GM13977 (cell line): ENCODE data around the gene PBX1.
A peak's percentile ranks its signal among the peaks of the same experiment; 100 is the strongest.

Experiments
- DNase-seq: peaks from one replicate; pipeline ENCODE4 v3.0.0; 2012; ENCODE audit warnings: low spot score
- in situ Hi-C: fragments of 300-500 bp; cut with MboI; formaldehyde crosslinking; loops from one replicate; pipeline ENCODE4 v1.12.0; 2022; ENCODE audit warnings: low sequenced_read_pairs, low pct_unique_long_range_greater_than_20kb, mixed read lengths, inconsistent platforms; ENCODE audit not compliant: unreplicated experiment
- TF ChIP-seq, protein P1 (sequence below): IDR thresholded peaks from 2 replicates; pipeline ENCODE4 v1.5.1; 2012; ENCODE audit warnings: mild to moderate bottlenecking, control low read depth; ENCODE audit not compliant: insufficient read depth; ENCODE audit errors: extremely low read depth, missing control alignments

The PBX1 gene

DNA sequence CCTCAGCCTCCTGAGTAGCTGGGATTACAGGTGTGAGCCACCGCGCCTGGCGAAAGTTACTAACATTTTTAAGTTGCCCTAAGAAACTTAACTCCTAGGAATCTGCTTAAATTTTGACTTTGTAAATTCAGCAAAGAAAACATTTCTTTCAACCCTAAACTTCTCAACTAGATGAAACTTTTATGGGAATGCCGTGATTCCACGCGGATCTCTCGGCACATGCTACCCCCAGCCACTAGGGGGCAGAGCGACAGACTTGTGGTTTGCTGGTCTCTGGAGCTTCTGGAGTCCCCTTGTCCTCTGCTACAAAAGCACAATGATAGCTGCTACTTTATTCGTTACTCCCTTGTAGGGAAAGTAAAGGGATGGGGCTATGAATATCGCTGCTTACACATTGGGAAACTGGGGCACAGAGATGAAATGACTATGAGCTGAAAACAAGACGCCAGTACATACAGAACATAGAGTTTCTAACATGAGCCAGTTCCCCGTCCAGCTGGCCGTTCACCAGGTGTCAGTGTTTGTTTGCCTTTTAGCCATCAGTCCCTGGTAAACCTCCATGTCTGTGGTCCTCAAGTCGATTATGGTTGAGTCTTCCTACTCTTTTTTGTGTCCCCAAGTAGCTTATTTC is 114.7 kb downstream of the PBX1 start:
- TF ChIP-seq, protein P1, sequence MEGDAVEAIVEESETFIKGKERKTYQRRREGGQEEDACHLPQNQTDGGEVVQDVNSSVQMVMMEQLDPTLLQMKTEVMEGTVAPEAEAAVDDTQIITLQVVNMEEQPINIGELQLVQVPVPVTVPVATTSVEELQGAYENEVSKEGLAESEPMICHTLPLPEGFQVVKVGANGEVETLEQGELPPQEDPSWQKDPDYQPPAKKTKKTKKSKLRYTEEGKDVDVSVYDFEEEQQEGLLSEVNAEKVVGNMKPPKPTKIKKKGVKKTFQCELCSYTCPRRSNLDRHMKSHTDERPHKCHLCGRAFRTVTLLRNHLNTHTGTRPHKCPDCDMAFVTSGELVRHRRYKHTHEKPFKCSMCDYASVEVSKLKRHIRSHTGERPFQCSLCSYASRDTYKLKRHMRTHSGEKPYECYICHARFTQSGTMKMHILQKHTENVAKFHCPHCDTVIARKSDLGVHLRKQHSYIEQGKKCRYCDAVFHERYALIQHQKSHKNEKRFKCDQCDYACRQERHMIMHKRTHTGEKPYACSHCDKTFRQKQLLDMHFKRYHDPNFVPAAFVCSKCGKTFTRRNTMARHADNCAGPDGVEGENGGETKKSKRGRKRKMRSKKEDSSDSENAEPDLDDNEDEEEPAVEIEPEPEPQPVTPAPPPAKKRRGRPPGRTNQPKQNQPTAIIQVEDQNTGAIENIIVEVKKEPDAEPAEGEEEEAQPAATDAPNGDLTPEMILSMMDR: peak; percentile 38
- no peak for DNase-seq
- in situ Hi-C loops: no loop called here

DNA sequence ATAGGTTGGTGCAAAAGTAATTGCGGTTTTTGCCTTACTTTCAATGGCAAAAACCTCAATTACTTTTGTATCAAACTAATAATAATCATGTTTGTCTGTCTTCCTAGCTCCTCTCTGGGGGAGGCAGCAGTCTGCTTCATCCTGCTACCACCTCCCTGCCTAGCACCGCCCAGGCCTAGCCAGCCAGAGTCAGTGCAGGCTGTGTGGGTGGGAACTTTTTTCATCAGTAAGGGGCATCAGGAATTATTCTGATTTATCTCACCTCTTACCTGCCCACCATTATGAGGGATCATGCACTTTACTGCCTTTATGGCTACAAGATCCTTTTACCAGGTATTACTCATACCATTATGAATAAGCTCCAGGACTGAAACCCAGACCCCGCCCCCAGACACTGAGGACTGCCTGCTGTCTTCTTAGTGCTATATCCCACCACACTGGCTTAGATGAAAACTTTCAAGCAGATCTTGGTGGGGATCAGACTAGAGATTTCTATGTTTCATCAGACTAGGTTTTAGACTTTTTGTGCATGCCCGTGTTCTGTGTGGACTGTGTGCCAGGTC is 116.4 kb downstream of the PBX1 start:
- TF ChIP-seq, protein P1: no peak
- no peak for DNase-seq
- in situ Hi-C loops: no loop called here

DNA sequence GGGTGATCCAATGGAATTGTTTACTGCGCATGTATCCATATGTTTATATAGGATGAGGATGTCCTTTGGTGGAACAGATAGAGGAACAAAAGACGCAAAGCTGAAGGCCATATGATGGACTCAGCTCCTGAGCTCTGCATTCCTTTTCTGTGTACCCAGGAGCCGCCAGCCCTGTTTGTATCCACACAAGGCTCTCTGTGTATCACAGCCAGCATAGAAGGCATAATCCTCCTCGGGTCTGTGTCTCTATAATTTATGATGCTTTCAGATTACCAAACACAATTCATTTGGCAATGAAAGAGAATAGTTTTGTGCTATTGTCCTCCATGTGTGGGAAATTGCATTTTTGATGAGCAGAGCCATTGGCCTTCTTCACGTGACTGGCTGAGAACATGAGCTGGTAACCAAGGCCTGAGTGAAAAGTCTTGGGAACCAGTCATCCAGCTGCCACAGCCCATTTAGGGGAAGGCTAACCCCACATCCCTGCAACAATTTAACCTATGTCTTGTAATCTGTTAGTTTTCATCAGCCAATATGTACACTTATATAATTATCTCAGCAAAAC is 119.2 kb downstream of the PBX1 start:
- no peak for DNase-seq
- in situ Hi-C loops: no loop called here
- TF ChIP-seq, protein P1: no peak

DNA sequence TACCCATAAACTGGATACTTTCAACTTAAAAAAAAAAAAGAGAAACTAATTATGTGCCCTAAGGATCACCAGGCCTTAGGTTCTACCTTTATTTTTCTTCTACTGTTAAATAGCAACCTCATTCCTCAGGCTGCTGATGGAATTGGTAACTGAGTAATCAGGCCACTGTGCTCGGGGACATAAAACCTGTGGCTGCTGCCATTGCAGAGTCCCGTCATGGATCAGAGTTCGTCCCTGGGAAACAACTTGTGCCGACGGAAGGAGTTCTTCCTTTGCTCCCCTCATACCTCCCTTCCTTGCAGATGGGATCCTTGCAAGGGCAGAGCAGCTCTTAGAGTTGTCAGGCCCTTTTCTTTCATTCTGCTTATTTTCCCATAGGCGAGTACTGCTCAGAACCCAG is 123.6 kb downstream of the PBX1 start:
- in situ Hi-C loops: no loop called here
- TF ChIP-seq, protein P1: no peak
- DNase-seq: no peak

DNA sequence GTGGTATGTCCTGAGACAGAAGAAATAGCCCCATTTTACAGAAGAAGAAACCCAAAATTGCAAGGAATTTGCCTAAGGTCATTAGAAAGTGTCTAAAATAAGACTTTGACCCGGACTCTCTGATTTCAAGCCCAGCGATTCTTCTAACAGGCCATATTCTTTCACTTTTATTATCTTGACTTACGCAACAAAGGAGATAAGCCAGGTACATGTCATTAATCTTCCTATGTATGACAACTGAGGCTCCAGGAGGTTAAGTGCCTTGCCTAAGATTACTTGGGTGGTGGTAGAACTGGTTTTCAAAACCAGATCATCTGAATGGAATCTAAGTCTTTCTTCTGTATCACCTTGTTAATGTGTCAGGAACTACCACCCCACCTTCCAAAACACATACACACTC is 124.3 kb downstream of the PBX1 start:
- in situ Hi-C loops: no loop called here
- no peak for DNase-seq
- TF ChIP-seq, protein P1: no peak

DNA sequence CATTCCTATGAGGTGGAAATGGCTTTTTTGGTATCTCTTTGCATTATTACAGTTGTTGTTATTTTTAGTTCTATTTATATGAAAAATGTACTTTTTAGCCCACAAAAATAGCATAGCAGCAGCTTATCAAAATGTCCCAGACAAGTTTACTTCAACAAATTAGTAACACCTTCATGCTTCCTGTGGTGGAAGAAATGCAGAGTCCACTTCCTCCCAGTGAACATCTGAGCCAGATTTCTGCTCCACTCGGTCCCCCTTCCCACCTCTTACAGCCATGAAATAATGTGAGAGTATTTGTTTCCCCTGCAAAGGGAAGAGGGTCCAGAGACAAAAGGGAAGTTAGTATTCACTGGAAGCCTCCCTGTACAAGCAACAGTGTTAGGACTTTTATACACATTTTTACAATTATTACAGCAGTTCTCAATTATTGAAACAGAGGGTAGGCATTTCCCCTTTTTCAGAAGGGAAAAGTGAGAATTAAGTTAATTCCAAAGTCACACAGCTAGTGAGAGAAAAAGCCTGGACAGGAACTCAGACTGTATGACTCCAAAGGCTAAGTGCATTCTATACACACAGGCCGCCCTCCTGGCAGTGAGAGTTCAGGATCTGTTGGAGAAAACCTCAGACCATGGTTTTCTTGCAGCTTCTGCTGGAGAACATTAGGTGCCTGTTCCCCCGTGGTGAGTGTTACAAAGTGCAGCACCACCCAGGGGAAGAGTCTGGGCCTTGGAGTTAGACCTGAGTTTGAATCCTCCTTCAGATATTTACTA is 126.5 kb downstream of the PBX1 start:
- in situ Hi-C loops: no loop called here
- TF ChIP-seq, protein P1: no peak
- no peak for DNase-seq
